ENCODE measurements around the gene DAPK1. TPM values are rescaled to one million over a fixed set of nuclear protein-coding genes. Genes with fewer than 3 reads are reported as not detected.

Gene DAPK1
- total and polyA plus RNA-seq, 9 donors, result 14.9 to 24.3 (median 18.8) TPM

DNA sequence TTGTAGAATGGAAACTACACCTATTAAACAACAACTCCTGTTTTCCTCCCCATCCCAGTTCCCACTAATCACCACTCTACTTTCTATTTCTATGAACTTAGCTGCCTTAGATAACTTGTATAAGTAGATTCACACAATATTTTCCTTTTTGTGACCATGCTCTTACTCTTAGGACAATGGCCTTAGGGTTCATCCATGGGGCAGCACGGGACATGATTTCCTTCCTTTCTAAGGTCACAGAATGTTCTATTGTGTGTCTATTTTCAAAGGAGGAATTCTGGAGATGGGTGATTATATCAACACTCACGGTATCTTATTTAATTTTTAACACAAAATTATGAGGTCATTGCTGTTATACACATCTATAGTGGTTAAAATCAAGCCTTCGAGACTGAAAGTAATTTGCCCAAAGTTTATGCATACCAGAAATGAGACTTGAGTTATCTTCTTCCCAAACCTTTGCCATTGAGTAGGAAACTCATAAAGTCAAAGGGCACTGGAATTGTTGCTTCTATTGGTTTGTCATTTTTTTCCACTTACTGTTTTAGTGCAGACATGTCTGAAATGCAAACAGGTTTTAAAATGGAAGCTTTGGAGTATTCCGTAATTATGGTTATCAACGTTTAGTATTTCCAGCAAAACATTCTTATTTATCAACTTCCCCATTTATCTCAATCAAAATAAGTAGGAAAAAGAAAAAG, 251.8 kb downstream of the DAPK1 start:
- no CpG with 5 or more reads among the region's 5 CpGs for WGBS (ENCODE audit: insufficient coverage)

DNA sequence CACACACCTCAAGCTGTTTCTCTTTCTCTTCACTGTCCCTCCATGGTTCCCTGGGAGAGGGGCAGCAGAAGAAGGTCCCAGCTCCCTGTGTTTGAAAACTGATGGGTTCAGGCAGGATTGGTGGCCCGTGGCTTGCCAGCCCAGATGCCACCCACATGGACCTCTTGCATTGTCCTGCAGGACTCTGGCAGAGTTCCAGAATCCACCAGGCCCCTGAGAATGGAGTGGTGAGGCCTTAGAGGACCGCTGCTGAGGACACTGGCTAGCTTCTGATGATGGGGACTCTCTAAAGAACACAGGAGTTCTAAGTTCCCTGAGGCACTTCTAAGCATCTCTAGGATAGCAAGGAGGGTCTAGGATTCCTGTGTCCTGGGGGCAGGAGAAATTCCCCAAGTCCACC, 253.1 kb downstream of the DAPK1 start:
- no peak for DNase-seq
- Histone ChIP-seq H3K27me3 (ENCODE audit: control insufficient read depth, insufficient read depth, low read length) (peaks cover 8% of the 10 kb centered on the region), H3K4me1 (ENCODE audit: control insufficient read depth, insufficient read depth, low read length) (no peaks in the 10 kb centered on the region), H3K4me3 (ENCODE audit: low read length) (no peak overlapping the region), H3K36me3 (ENCODE audit: control insufficient read depth, insufficient read depth, low read length) (no peaks in the 10 kb centered on the region), H3K27ac (ENCODE audit: low read length) (no peak overlapping the region), H3K9me3 (replicated peaks; ENCODE audit: control insufficient read depth, low read depth, low read length) (peaks cover 4% of the 10 kb centered on the region)
- WGBS (ENCODE audit: insufficient coverage), result 67% methylated on average over 1 of the region's 2 CpGs

More for the DNA sequence above, 251.8 kb downstream of the DAPK1 start:
- Histone ChIP-seq H3K4me3 (ENCODE audit: low read length) (no peak overlapping the region), H3K27me3 (ENCODE audit: control insufficient read depth, insufficient read depth, low read length) (peaks cover 8% of the 10 kb centered on the region), H3K27ac (ENCODE audit: low read length) (no peak overlapping the region), H3K36me3 (ENCODE audit: control insufficient read depth, insufficient read depth, low read length) (no peaks in the 10 kb centered on the region), H3K9me3 (replicated peaks; ENCODE audit: control insufficient read depth, low read depth, low read length) (peaks cover 4% of the 10 kb centered on the region), H3K4me1 (ENCODE audit: control insufficient read depth, insufficient read depth, low read length) (no peaks in the 10 kb centered on the region)
- peak; percentile 22 for DNase-seq

DNA sequence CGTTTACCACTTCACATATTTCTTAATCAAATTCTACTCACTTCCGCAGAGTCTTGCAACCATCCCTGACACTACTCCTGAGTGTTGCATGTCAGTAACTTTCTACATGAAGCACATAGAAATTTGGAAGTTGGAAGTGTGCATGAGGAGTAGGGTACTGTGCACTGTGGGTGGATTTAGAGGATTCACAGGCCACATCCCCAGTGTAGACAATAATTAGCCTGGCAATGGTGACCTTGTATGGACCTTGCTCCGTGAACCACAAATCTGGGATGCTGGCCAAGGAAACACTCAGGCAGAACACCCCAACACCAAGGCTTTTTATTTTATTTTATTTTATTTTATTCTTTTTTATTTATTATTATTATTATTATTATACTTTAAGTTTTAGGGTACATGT, 253.8 kb downstream of the DAPK1 start:
- H3K27me3 ChIP-seq (ENCODE audit: control insufficient read depth, insufficient read depth, low read length), result peaks cover 8% of the 10 kb centered on the region
- H3K4me3 ChIP-seq (ENCODE audit: low read length), result no peak overlapping the region
- peaks cover 4% of the 10 kb centered on the region for H3K9me3 ChIP-seq (replicated peaks; ENCODE audit: control insufficient read depth, low read depth, low read length)
- no peaks in the 10 kb centered on the region for H3K4me1 ChIP-seq (ENCODE audit: control insufficient read depth, insufficient read depth, low read length)
- no peaks in the 10 kb centered on the region for H3K36me3 ChIP-seq (ENCODE audit: control insufficient read depth, insufficient read depth, low read length)
- H3K27ac ChIP-seq (ENCODE audit: low read length), result no peak overlapping the region
- no peak for DNase-seq
- no CpG with 5 or more reads among the region's 3 CpGs for WGBS (ENCODE audit: insufficient coverage)

DNA sequence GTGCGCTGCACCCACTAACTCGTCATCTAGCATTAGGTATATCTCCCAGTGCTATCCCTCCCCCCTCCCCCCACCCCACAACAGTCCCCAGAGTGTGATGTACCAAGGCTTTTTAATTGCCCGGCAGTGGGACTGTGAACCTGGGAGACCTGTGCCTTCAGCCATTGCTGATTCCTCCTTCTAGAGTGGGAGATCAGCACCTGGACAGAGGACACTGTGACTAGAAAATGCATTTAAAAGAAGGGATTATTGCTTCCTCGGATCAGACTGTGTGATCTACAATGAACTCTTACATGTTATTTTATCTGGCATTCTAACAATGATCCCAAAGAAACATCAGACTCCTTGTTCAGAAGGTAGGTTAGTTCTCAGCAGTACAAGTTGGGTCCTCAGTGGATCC, 254.2 kb downstream of the DAPK1 start:
- no CpG with 5 or more reads among the region's 4 CpGs for WGBS (ENCODE audit: insufficient coverage)
- H3K4me1 ChIP-seq (ENCODE audit: control insufficient read depth, insufficient read depth, low read length), result no peaks in the 10 kb centered on the region
- DNase-seq, result no peak
- peaks cover 8% of the 10 kb centered on the region for H3K27me3 ChIP-seq (ENCODE audit: control insufficient read depth, insufficient read depth, low read length)
- H3K36me3 ChIP-seq (ENCODE audit: control insufficient read depth, insufficient read depth, low read length), result no peaks in the 10 kb centered on the region
- no peak overlapping the region for H3K27ac ChIP-seq (ENCODE audit: low read length)
- H3K4me3 ChIP-seq (ENCODE audit: low read length), result no peak overlapping the region
- peaks cover 4% of the 10 kb centered on the region for H3K9me3 ChIP-seq (replicated peaks; ENCODE audit: control insufficient read depth, low read depth, low read length)

DNA sequence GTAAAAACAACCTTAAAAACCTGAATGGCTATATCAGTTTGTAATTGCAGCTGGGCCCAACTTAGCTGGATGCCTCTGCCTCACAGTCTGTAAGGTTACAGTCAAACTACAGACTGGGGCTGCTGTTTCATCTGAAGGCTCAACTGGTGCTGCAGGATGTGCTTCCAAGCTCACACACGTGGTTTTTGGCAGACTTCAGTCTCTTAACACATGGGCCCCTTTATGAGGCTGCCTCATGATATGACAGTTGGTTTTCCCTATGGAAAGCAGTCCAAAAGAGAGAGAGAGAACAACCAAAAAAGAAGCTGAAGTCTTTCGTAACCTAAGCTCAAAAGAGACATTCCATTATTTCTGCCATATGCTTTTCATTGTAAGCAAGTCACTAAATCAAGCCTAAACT, 255.6 kb downstream of the DAPK1 start:
- peaks cover 2% of the 10 kb centered on the region for H3K27me3 ChIP-seq (ENCODE audit: control insufficient read depth, insufficient read depth, low read length)
- H3K9me3 ChIP-seq (replicated peaks; ENCODE audit: control insufficient read depth, low read depth, low read length), result peaks cover 4% of the 10 kb centered on the region
- H3K36me3 ChIP-seq (ENCODE audit: control insufficient read depth, insufficient read depth, low read length), result no peaks in the 10 kb centered on the region
- no peaks in the 10 kb centered on the region for H3K4me1 ChIP-seq (ENCODE audit: control insufficient read depth, insufficient read depth, low read length)
- no peak overlapping the region for H3K4me3 ChIP-seq (ENCODE audit: low read length)
- no peak overlapping the region for H3K27ac ChIP-seq (ENCODE audit: low read length)
- DNase-seq, result no peak
- WGBS (ENCODE audit: insufficient coverage), result no CpG with 5 or more reads among the region's 2 CpGs

Other genes with a start within 250 kb of the DAPK1 start
- 66.3 TPM for gene CTSL, start 228.3 kb downstream of the DAPK1 start, total RNA-seq
- 10 to 100 TPM; 42.8 to 80.3 (median 50.7) TPM for gene CTSL, start 228.3 kb downstream of the DAPK1 start, polyA plus RNA-seq (ENCODE audit: insufficient read depth in 1 of 8, insufficient read length in 8 of 8, low replicate concordance in 1 of 8)

Measured in muscle of leg (tissue), 11 donors.